ENCODE data around the gene DSG2.

- TF ChIP-seq CTCF (IDR thresholded peaks at IDR 0.05; ENCODE audit: poor library complexity, severe bottlenecking) (no peak), EP300 (conservative IDR thresholded peaks at IDR 0.05; ENCODE audit: poor library complexity, severe bottlenecking) (no peak)
Observed at GRCh38 chr18:31478688-31479087, 19.3 kb upstream of the DSG2 start.
